ENCODE measurements around the gene RUNX1.

Gene RUNX1

GRCh38 chr21:34946916-34947534, 102.1 kb downstream of the RUNX1 start:
- TF ChIP-seq POLR2A (IDR thresholded peaks at IDR 0.05; ENCODE audit: low read depth, low read length), result no peak
- no peak for FAIRE-seq
- DNase-seq (ENCODE audit: insufficient read length, low spot score), result no peak

- DNase-seq (ENCODE audit: insufficient read length, low spot score) (no peak), FAIRE-seq (no peak)
- no peak for TF ChIP-seq POLR2A (IDR thresholded peaks at IDR 0.05; ENCODE audit: low read depth, low read length)
Observed at GRCh38 chr21:34946385-34946840, 102.7 kb downstream of the RUNX1 start.

GRCh38 chr21:34945288-34945687, 103.8 kb downstream of the RUNX1 start:
- TF ChIP-seq POLR2A (IDR thresholded peaks at IDR 0.05; ENCODE audit: low read depth, low read length), result no peak
- DNase-seq (ENCODE audit: insufficient read length, low spot score), result no peak
- no peak for FAIRE-seq

DNA sequence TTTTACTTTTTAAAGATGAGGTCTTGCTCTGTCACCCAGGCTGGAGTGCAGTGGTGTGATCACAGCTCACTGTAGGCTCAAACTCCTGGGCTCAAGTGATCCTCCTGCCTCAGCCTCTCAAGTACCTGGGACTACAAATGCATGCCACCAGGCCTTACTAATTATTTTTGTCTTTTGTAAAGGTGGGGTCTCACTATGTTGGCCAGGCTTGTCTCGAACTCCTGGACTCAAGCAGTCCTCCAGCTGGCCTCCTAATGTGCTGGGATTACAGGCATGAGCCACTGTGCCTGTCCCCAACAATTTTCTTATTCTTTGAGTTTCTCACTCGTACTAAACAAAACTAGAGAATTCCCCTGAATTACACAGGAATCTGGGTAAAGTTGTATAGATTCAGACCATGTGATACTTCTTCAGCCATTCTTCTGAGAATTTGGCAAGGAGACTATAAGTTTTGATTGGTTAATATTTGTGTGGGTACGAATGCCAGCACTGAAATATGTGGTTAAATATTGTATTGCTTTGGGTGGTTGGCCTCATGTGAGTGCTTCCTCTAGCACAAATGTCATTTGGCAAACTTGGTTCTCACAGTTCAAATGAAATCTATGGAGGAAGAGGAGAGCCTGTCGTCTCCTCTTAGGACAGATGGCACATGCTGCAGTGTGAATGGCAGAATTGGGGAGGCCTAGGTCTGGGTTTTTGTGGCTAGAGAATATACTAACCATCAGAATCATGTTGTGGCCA, 104.9 kb downstream of the RUNX1 start:
- FAIRE-seq, result no peak
- no peak for DNase-seq (ENCODE audit: insufficient read length, low spot score)
- no peak for TF ChIP-seq POLR2A (IDR thresholded peaks at IDR 0.05; ENCODE audit: low read depth, low read length)

- no peak for TF ChIP-seq POLR2A (IDR thresholded peaks at IDR 0.05; ENCODE audit: low read depth, low read length)
- no peak for DNase-seq (ENCODE audit: insufficient read length, low spot score)
- no peak for FAIRE-seq
Observed at GRCh38 chr21:34942911-34943310, 106.2 kb downstream of the RUNX1 start.

DNA sequence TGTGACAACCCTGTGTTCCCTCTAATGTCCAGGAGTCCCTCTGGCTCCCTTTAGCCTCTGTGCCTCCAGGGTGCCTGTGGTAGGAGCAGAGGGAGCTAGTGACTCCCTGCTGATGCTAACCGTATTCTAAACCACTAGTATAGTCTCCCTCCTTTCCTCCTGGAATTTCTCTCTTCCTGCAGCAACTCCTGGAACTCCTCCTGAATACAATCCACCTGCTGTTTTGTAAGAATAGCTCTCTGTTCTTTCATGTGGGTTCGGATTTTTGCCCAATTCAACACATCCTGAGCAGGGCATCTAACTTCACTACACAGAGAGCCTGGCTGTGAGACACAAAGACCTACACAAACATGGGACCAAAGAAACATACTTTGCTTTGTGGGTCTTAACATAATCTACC, 107.9 kb downstream of the RUNX1 start:
- DNase-seq (ENCODE audit: insufficient read length, low spot score) (no peak), FAIRE-seq (no peak)
- no peak for TF ChIP-seq POLR2A (IDR thresholded peaks at IDR 0.05; ENCODE audit: low read depth, low read length)

DNA sequence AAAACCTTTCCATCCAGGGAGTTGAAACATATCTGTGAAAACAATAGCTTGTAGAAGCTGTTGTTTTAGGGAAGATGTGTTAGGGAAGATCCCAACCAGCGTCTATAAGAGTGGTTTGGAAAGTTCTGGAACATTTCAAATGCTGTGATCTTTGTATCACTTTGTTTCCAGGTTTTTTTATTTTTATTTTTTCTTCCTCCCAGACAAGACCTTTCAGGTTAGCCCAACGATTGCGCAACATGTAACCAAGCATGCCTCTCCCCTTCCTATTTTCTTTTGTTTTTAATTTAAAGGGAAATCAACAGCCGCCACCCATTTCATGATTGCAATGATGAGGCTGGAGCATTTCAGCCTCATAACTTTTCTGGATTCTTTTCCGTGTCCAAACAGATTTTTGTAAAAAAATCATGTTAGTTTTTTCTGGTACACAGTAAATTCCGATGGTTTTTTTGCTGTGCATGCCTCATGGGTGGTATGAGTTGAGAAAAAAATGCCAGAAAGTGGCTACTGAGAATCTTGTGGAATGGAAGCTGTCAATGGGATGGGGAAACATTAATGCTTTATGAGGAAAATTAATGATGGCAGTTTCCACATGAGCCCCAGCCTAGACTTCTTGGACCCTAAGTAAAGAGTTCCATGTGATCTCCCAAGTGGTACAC, 109.3 kb downstream of the RUNX1 start:
- no peak for TF ChIP-seq POLR2A (IDR thresholded peaks at IDR 0.05; ENCODE audit: low read depth, low read length)
- DNase-seq (ENCODE audit: insufficient read length, low spot score) (no peak), FAIRE-seq (no peak)

DNA sequence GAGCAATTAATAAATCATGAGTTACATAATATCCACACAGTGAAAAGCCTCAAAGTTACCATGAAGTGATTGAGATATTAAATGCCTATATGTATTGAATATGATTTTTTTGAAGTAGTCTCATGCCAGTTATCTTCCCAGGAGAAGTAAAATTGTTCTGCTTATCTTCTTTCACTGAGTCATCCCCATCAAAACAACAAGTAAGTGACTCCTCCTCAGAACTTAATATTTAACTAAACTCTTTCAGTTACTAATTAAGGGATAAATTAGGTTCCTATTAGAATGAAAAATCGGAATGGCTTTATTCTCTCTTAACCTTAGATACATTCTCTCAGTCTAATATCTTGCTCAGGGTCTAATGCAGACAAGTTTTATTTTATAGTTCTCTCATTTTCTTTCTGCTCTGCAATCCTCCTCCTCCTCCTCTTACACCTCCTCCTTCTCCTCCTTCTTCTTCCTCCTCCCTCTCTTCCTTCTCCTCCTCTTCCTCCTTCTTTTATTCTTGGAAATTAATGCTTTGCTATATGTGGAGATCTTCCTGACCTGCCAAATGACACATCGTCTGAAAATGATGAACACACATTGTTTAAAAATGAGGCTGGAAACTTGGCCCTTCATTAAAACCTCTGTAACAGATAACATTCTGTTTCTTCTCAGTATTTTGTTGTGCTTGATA, 110.9 kb downstream of the RUNX1 start:
- no peak for DNase-seq (ENCODE audit: insufficient read length, low spot score)
- TF ChIP-seq POLR2A (IDR thresholded peaks at IDR 0.05; ENCODE audit: low read depth, low read length), result no peak
- FAIRE-seq, result no peak

DNA sequence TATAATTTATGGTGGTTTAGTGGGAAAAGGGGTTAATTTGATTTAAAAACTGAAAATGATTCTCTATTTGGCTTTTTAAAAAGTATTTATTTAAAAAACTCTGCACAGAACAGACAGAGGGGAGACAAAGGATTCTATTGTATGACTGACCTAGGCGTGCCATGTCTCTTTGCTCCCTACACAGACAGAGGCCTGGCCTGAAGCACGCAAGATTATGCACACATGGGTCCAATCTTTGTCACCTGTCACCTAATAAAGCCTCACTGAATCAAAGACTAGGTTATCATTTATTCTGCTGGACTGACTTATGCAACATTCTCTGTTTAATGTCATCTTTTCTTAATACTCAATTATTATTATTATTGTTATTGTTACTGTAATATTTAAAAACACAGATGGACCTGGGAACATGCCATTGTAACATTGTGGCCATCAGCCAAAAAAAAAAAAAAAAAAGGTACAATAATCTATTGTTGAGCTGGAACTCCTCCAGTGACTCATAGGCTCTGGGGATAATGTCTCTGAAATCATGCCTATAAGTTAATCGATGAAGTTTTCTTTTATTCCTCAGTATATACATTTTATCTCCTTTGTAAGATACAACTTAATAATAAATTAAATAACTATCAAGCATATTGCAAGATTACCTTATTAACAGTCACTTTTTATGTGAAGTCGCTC, 112.1 kb downstream of the RUNX1 start:
- FAIRE-seq, result no peak
- DNase-seq (ENCODE audit: insufficient read length, low spot score), result no peak
- no peak for TF ChIP-seq POLR2A (IDR thresholded peaks at IDR 0.05; ENCODE audit: low read depth, low read length)

GRCh38 chr21:34936371-34936789, 112.7 kb downstream of the RUNX1 start:
- no peak for DNase-seq (ENCODE audit: insufficient read length, low spot score)
- FAIRE-seq, result no peak
- no peak for TF ChIP-seq POLR2A (IDR thresholded peaks at IDR 0.05; ENCODE audit: low read depth, low read length)

- DNase-seq (ENCODE audit: insufficient read length, low spot score), result no peak
- no peak for TF ChIP-seq POLR2A (IDR thresholded peaks at IDR 0.05; ENCODE audit: low read depth, low read length)
- no peak for FAIRE-seq
Observed at GRCh38 chr21:34935898-34936297, 113.2 kb downstream of the RUNX1 start.

- DNase-seq (ENCODE audit: insufficient read length, low spot score), result no peak
- TF ChIP-seq POLR2A (IDR thresholded peaks at IDR 0.05; ENCODE audit: low read depth, low read length), result no peak
- FAIRE-seq, result no peak
Observed at GRCh38 chr21:34935452-34935851, 113.7 kb downstream of the RUNX1 start.

GRCh38 chr21:34934350-34934749, 114.8 kb downstream of the RUNX1 start:
- FAIRE-seq, result no peak
- DNase-seq (ENCODE audit: insufficient read length, low spot score), result no peak
- TF ChIP-seq POLR2A (IDR thresholded peaks at IDR 0.05; ENCODE audit: low read depth, low read length), result no peak
